Esophagus muscularis mucosa (tissue), 4 donors: ENCODE measurements around the gene PRMT5.

Source experiments
- EP300 ChIP-seq: sonication (generic); formaldehyde crosslinking; IDR thresholded peaks from one replicate; pipeline ENCODE4 v1.6.1; 2017; ENCODE audit warnings: antibody characterized with exemption
- POLR2A ChIP-seq: fragments of 450-650 bp; IDR thresholded peaks from one replicate; pipeline ENCODE4 v1.6.1; 2017; ENCODE audit warnings: antibody characterized with exemption, moderate library complexity, mild to moderate bottlenecking, low read depth
- TF ChIP-seq, protein P1 (sequence below), 3 experiments: fragments of 200-600 bp in 2 of 3; fragments of 450-650 bp in 1 of 3; sonication (generic) in 2 of 3; IDR thresholded peaks; one replicate each; pipeline ENCODE4 v1.5.1; 2017 to 2019; ENCODE audit warnings: antibody characterized with exemption in 3 of 3, mild to moderate bottlenecking in 2 of 3, moderate library complexity in 1 of 3

DNA sequence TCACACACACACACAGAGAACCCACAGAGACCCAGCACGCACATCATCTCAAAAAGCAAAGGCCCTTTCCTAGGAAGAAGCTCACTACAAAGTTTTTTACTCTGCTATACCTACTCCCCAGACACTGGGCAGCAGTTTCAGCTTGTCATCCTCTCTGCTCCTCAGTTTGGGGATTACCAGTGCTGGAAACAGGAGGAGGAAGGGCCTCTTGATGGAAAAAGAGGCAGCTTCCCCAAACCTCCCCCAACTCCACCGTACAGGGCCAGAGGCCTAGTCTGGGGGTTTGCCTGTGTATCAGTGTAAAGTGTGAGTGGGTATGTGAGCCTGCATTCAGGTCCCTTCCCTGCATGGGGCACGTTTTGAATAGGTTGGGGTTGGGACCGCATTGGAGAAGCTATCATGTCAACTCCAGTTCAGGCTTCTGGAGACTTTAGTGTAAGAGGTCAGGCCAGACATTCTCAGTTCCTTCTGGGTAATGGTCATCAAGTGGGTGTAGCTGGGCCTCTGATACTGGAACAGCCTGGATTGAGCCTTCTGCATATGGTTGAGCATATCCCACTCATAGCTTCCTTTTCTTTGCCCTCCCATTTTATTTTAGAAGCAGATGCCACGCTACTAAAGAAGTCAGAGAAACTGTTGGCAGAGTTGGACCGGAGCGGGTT is 45.0 kb downstream of the PRMT5 start:
- TF ChIP-seq EP300 (no peak), POLR2A (no peak)
- TF ChIP-seq, protein P1, sequence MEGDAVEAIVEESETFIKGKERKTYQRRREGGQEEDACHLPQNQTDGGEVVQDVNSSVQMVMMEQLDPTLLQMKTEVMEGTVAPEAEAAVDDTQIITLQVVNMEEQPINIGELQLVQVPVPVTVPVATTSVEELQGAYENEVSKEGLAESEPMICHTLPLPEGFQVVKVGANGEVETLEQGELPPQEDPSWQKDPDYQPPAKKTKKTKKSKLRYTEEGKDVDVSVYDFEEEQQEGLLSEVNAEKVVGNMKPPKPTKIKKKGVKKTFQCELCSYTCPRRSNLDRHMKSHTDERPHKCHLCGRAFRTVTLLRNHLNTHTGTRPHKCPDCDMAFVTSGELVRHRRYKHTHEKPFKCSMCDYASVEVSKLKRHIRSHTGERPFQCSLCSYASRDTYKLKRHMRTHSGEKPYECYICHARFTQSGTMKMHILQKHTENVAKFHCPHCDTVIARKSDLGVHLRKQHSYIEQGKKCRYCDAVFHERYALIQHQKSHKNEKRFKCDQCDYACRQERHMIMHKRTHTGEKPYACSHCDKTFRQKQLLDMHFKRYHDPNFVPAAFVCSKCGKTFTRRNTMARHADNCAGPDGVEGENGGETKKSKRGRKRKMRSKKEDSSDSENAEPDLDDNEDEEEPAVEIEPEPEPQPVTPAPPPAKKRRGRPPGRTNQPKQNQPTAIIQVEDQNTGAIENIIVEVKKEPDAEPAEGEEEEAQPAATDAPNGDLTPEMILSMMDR (IDR thresholded peaks at IDR 0.05): no peak
